ENCODE results near the gene MTCL1. TPM values are rescaled to one million over a fixed set of nuclear protein-coding genes. Genes with fewer than 3 reads are reported as not detected.

The MTCL1 gene
- total and polyA plus RNA-seq, 10 of the 15 experiments (the other 5 are each of a cell fraction or from before 2014, with no cell fraction given) = 0.03 to 0.36 (median 0.13) TPM; not detected in 4

- ChIA-PET RAD21 (ENCODE audit: unreplicated experiment) (no interaction called here), SMC1A (ENCODE audit: uncharacterized antibody, unreplicated experiment) (no interaction called here), POLR2A (no interaction called here), CTCF (interaction anchor here (1.7 kb wide), 1 partner anchor 13 kb away, joined by 3 read pairs; no protein-coding TSS in a partner anchor)
- no peaks in the 10 kb centered on the region for H3K79me2 ChIP-seq (ENCODE audit: control insufficient read depth, insufficient read depth, low read length)
- no peaks in the 10 kb centered on the region for H4K20me1 ChIP-seq (ENCODE audit: control insufficient read depth, insufficient read depth)
- H2AFZ ChIP-seq (ENCODE audit: control insufficient read depth, low read depth, low read length) = no peak overlapping the region
- H3K27me3 ChIP-seq (replicated peaks in 1 of 2; ENCODE audit: control insufficient read depth in 2 of 2, insufficient read depth in 2 of 2, low read length in 1 of 2) = peaks cover 0 to 1% of the 10 kb centered on the region in 2 experiments; a peak in 1 of 4 replicates
- ATAC-seq (no peak), DNase-seq (ENCODE audit: low read depth, low spot score) (no peak), FAIRE-seq (no peak)
- H3K4me2 ChIP-seq (ENCODE audit: control insufficient read depth, insufficient read depth) = no peak overlapping the region
- 0% methylated on average over 2 of the region's 2 CpGs for WGBS (ENCODE audit: insufficient coverage, insufficient replicate concordance, low lambda C conversion rate, missing lambda C conversion rate)
- in situ Hi-C loops (cut with MboI) (loop anchor here (5.0 kb wide), 1 partner anchor 37 kb away; no protein-coding TSS in a partner anchor), intact Hi-C loops (cut with micrococcal nuclease; ENCODE audit: unreplicated experiment) (no loop called here)
- H3K9ac ChIP-seq (ENCODE audit: control insufficient read depth, insufficient read depth, low read length) = no peak overlapping the region
- H3K36me3 ChIP-seq (ENCODE audit: control insufficient read depth in 2 of 2, insufficient read depth in 2 of 2, low read length in 1 of 2) = no peaks in the 10 kb centered on the region
- TF ChIP-seq HCFC1 (IDR thresholded peaks at IDR 0.05; ENCODE audit: low read length) (no peak), ZNF207 (IDR thresholded peaks at IDR 0.05; ENCODE audit: borderline replicate concordance) (no peak)
- H3K9me3 ChIP-seq (replicated peaks; ENCODE audit: control insufficient read depth, insufficient read depth, low read length) = no peaks in the 10 kb centered on the region
- no peaks in the 10 kb centered on the region for H3K4me1 ChIP-seq (ENCODE audit: control insufficient read depth, insufficient read depth, low read length)
- no peak overlapping the region for H3K27ac ChIP-seq (ENCODE audit: control insufficient read depth, insufficient read depth)
- BruUV-seq (replicated peaks) = no TSS peak
- no peak overlapping the region for H3K4me3 ChIP-seq
These were observed 149.6 kb downstream of the MTCL1 start for GRCh38 chr18:8854962-8855361.

- BruUV-seq (replicated peaks) = no TSS peak
- no peak overlapping the region for H2AFZ ChIP-seq (ENCODE audit: control insufficient read depth, low read depth, low read length)
- ChIA-PET RAD21 (ENCODE audit: unreplicated experiment) (no interaction called here), SMC1A (ENCODE audit: uncharacterized antibody, unreplicated experiment) (interaction anchor here (0.7 kb wide), 1 partner anchor 17 kb away, joined by 3 read pairs; no protein-coding TSS in a partner anchor), CTCF (interaction anchor here (0.9 to 1.7 kb wide), 2 partner anchors 12 to 17 kb away, joined by 3 read pairs; no protein-coding TSS in a partner anchor), POLR2A (no interaction called here)
- in situ Hi-C loops (cut with MboI) (loop anchor here (5.0 kb wide), 1 partner anchor 36 kb away; no protein-coding TSS in a partner anchor), intact Hi-C loops (cut with micrococcal nuclease; ENCODE audit: unreplicated experiment) (no loop called here)
- no peaks in the 10 kb centered on the region for H3K36me3 ChIP-seq (ENCODE audit: control insufficient read depth in 2 of 2, insufficient read depth in 2 of 2, low read length in 1 of 2)
- H3K4me2 ChIP-seq (ENCODE audit: control insufficient read depth, insufficient read depth) = no peak overlapping the region
- H3K27me3 ChIP-seq (replicated peaks in 1 of 2; ENCODE audit: control insufficient read depth in 2 of 2, insufficient read depth in 2 of 2, low read length in 1 of 2) = peaks cover 0 to 1% of the 10 kb centered on the region in 2 experiments; a peak in 1 of 4 replicates
- TF ChIP-seq CHD2 (IDR thresholded peaks at IDR 0.05; ENCODE audit: borderline replicate concordance, low read depth, low read length) = no peak
- no peak for TF ChIP-seq SREBF2 (IDR thresholded peaks at IDR 0.05; ENCODE audit: low read length)
- TF ChIP-seq NR2C1 (IDR thresholded peaks at IDR 0.05) = no peak
- no peak for TF ChIP-seq ZBED1 (IDR thresholded peaks at IDR 0.05; ENCODE audit: borderline replicate concordance)
- TF ChIP-seq FOXM1 (IDR thresholded peaks at IDR 0.05; ENCODE audit: low read depth, low read length) = no peak
- TF ChIP-seq CEBPB (IDR thresholded peaks at IDR 0.05; ENCODE audit: borderline replicate concordance in 1 of 2, low read depth in 2 of 2, low read length in 2 of 2) = no peak
- TF ChIP-seq SPI1 (IDR thresholded peaks at IDR 0.05; ENCODE audit: borderline replicate concordance, insufficient read depth, low read depth, low read length) = no peak
- H3K4me1 ChIP-seq (ENCODE audit: control insufficient read depth, insufficient read depth, low read length) = no peaks in the 10 kb centered on the region
- H3K4me3 ChIP-seq = no peak overlapping the region
- no peaks in the 10 kb centered on the region for H4K20me1 ChIP-seq (ENCODE audit: control insufficient read depth, insufficient read depth)
- ATAC-seq (no peak), DNase-seq (ENCODE audit: low read depth, low spot score) (no peak), FAIRE-seq (no peak)
- WGBS (ENCODE audit: insufficient coverage, insufficient replicate concordance, low lambda C conversion rate, missing lambda C conversion rate) = 56% methylated on average over 8 of the region's 8 CpGs
- no peak overlapping the region for H3K9ac ChIP-seq (ENCODE audit: control insufficient read depth, insufficient read depth, low read length)
- no peaks in the 10 kb centered on the region for H3K79me2 ChIP-seq (ENCODE audit: control insufficient read depth, insufficient read depth, low read length)
- H3K27ac ChIP-seq (ENCODE audit: control insufficient read depth, insufficient read depth) = no peak overlapping the region
- no peaks in the 10 kb centered on the region for H3K9me3 ChIP-seq (replicated peaks; ENCODE audit: control insufficient read depth, insufficient read depth, low read length)
These were observed 150.9 kb downstream of the MTCL1 start for GRCh38 chr18:8856212-8856611.

All from GM12878 (cell line).